Heart left ventricle (tissue), 16 donors: Measurements from ENCODE around the gene PARP9. TPM values are rescaled to one million over a fixed set of nuclear protein-coding genes. Genes with fewer than 3 reads are reported as not detected.

Experiments used
- ATAC-seq, 4 donors: fragments of 200-7000 bp; cut with Tn5 transposase; one replicate each; pipeline ENCODE4 v1.9.1; 2020 to 2022; ENCODE audit warnings: moderate library complexity in 4 of 4, mild to moderate bottlenecking in 3 of 4, moderate number of reproducible peaks in 1 of 4
- DNase-seq, 5 donors: peaks; one replicate each; pipeline ENCODE4 v3.0.0-alpha.2; 2020
- H3K27ac ChIP-seq, 12 donors: fragments of 200-600 bp; sonication (generic) in 4 of 12; one replicate each; pipeline versions ENCODE4 v1.5.0 to v1.8.0; 2016 to 2022; ENCODE audit warnings: mild to moderate bottlenecking in 2 of 12
- H3K27me3 ChIP-seq, 9 donors: fragments of 200-600 bp; sonication (generic) in 2 of 9; one replicate each; pipeline versions ENCODE4 v1.5.1 to v1.8.0; 2016 to 2022; ENCODE audit warnings: mild to moderate bottlenecking in 3 of 9
- H3K36me3 ChIP-seq, 9 donors: fragments of 200-600 bp; sonication (generic) in 2 of 9; one replicate each; pipeline versions ENCODE4 v1.5.0 to v1.8.0; 2018 to 2022; ENCODE audit warnings: mild to moderate bottlenecking in 2 of 9
- H3K4me1 ChIP-seq, 12 donors: fragments of 200-600 bp; sonication (generic) in 4 of 12; one replicate each; pipeline versions ENCODE4 v1.5.0 to v1.8.0; 2016 to 2022; ENCODE audit warnings: mild to moderate bottlenecking in 3 of 12
- H3K4me3 ChIP-seq, 12 donors: fragments of 200-600 bp; sonication (generic) in 4 of 12; one replicate each; pipeline versions ENCODE4 v1.5.0 to v1.8.0; 2017 to 2022; ENCODE audit warnings: mild to moderate bottlenecking in 9 of 12, moderate library complexity in 4 of 12
- H3K9me3 ChIP-seq, 12 donors: fragments of 200-600 bp; sonication (generic) in 4 of 12; one replicate each; pipeline versions ENCODE4 v1.5.0 to v1.8.0; 2016 to 2022; ENCODE audit warnings: mild to moderate bottlenecking in 1 of 12
- POLR2A ChIP-seq, 2 donors: fragments of 450-650 bp; IDR thresholded peaks; one replicate each; pipeline ENCODE4 v1.6.1; 2017; ENCODE audit warnings: antibody characterized with exemption in 2 of 2, mild to moderate bottlenecking in 2 of 2, moderate library complexity in 2 of 2
- WGBS, 4 donors: extraction: QIAGEN DNeasy Blood & Tissue Kit in 2 of 4; methylation state at CpG; one replicate each; pipeline versions ENCODE4 v1.1.5 to v1.1.7; 2013 to 2018; 5-methylcytosine and 5-hydroxymethylcytosine counted together
- intact Hi-C, 10 donors: fragments of 100-400 bp; cut with DNase I; formaldehyde crosslinking; loops; one replicate each; pipeline versions ENCODE4 v1.11.1 to v1.14.2; 2022
- polyA plus RNA-seq, 2 donors: library from polyadenylated mRNA; stranded (reverse); fragments of 200-250 nt; gene quantifications; one replicate each; pipeline ENCODE4 v1.2.3, GENCODE V29; 2013
- total RNA-seq, 9 donors: library from RNA; depleted of rRNA in 2 of 9; stranded (reverse); fragments of >200 nt in 2 of 9; fragmentation: NEBNext Ultra II Directional in 3 of 9; extraction: Animal tissue kit (Norgen Biotek cat#: 25700) in 3 of 9; gene quantifications; one replicate each; pipeline versions ENCODE4 v1.1.0 to v1.2.4, GENCODE V29; 2016 to 2023
- TF ChIP-seq, protein P1 (sequence below), 12 donors: fragments of 200-600 bp; sonication (generic) in 4 of 12; IDR thresholded peaks; one replicate each; pipeline versions ENCODE4 v1.5.0 to v1.8.0; 2018 to 2022; ENCODE audit warnings: antibody characterized with exemption in 12 of 12, mild to moderate bottlenecking in 5 of 12
- donor health status: ischemic (EF 13 %, LVEDD 7.1; RV severe dilation, severe dysfunction).
- donor health status: healthy with polysubstance abuse.
- donor health status: DM: no; HTN: yes; CAD: no.
- donor health status: DM: no; HTN: no; CAD: no.
- donor health status: ischemic (EF 25% LVEDD 6.9; RV normal size, moderate dysfunction).
- donor health status: ischemic (EF 25% LVEDD 5.7; RV mildly dilated, moderate dysfunction).
- donor health status: healthy.
- donor health status: DM: yes; HTN: yes; CAD: no.
- donor health status: ischemic (EF 35%, LVEDD 5.7; RV mildly dilated, moderate dysfunction).
- donor health status: nonischemic (EF 11% LVEDD 7.7; RV severe dilation, severe dysfunction).
- donor health status: DM: yes; HTN: yes; CAD: no.
- donor health status: PGD.
- donor health status: ischemic (EF 29% LVEDD 5.4; RV normal size, mild dysfunction).
- donor health status: nonischemic (EF 23%, LVEDD 6.1; RV moderate dilation, normal function).

Gene PARP9
- total and polyA plus RNA-seq, 11 donors, result 8.2 to 73.0 (median 14.9) TPM

- 91 to 100% (median 93%) methylated on average over 1 of the region's 1 CpG for WGBS, 4 donors
Measured at GRCh38 chr3:122582390-122582789, 18.3 kb upstream of the PARP9 start.

DNA sequence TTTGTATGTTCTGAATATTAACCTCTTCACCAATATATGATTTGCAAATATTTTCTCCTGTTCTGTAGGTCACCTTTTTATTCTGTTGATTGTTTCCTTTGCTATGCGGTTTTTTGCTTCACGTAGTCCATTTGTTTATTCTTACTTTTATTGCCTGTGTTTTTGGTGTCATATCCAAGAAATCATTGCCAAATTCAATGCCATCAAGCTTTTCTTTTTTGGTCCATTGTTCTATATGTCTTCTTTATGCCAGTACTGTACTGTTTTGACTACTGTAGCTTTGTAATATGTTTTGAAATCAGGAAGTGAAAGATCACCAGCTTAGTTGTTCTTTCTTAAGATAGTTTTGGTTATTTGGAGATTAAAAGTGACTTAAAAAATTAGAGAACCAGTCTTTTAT lies 17.5 kb upstream of the PARP9 start:
- H3K27ac ChIP-seq, result no peak overlapping the region

More at GRCh38 chr3:122582390-122582789, 18.3 kb upstream of the PARP9 start:
- TF ChIP-seq, protein P1, sequence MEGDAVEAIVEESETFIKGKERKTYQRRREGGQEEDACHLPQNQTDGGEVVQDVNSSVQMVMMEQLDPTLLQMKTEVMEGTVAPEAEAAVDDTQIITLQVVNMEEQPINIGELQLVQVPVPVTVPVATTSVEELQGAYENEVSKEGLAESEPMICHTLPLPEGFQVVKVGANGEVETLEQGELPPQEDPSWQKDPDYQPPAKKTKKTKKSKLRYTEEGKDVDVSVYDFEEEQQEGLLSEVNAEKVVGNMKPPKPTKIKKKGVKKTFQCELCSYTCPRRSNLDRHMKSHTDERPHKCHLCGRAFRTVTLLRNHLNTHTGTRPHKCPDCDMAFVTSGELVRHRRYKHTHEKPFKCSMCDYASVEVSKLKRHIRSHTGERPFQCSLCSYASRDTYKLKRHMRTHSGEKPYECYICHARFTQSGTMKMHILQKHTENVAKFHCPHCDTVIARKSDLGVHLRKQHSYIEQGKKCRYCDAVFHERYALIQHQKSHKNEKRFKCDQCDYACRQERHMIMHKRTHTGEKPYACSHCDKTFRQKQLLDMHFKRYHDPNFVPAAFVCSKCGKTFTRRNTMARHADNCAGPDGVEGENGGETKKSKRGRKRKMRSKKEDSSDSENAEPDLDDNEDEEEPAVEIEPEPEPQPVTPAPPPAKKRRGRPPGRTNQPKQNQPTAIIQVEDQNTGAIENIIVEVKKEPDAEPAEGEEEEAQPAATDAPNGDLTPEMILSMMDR (IDR thresholded peaks at IDR 0.05), result no peak
- no peak for TF ChIP-seq POLR2A (IDR thresholded peaks at IDR 0.05)
- Histone ChIP-seq H3K36me3 (no peaks in the 10 kb centered on the region), H3K27me3 (no peaks in the 10 kb centered on the region), H3K4me1 (peaks cover 0 to 14% (median 2%) of the 10 kb centered on the region in 12 donors), H3K4me3 (no peak overlapping the region), H3K27ac (no peak overlapping the region), H3K9me3 (peaks cover 0 to 34% (median 17%) of the 10 kb centered on the region in 12 donors)
- ATAC-seq (no peak), DNase-seq (no peak)
- intact Hi-C loops, result no loop called here

DNA sequence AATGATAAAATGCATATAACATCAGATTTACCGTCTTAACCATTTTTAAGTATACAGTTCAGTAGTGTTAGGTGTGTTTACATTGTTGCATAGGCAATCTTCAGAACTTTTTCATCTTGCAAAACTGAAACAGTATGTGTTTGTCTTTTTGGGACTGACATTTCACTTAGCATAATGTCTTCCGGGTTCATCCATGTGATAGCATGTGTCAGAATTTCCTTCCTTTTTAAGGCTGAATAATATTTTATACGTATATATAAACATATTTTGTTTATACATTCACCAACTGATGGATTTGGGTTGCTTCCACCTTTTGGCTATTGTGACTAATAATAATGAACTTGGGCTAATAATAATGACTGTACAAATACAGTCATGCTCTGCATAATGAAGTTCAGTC lies 16.4 kb upstream of the PARP9 start:
- DNase-seq, result no peak
- intact Hi-C loops, result no loop called here
- peaks cover 0 to 2% (median 0%) of the 10 kb centered on the region in 9 donors for H3K36me3 ChIP-seq
- H3K4me1 ChIP-seq, result peaks cover 0 to 25% (median 2%) of the 10 kb centered on the region in 12 donors
- TF ChIP-seq POLR2A (IDR thresholded peaks at IDR 0.05), result no peak
- TF ChIP-seq, protein P1 (IDR thresholded peaks at IDR 0.05), result no peak
- H3K27ac ChIP-seq, result no peak overlapping the region
- H3K4me3 ChIP-seq, result no peak overlapping the region
- H3K27me3 ChIP-seq, result no peaks in the 10 kb centered on the region
- no peak for ATAC-seq
- peaks cover 0 to 34% (median 17%) of the 10 kb centered on the region in 12 donors for H3K9me3 ChIP-seq
- WGBS, 4 donors, result 49 to 87% (median 77%) methylated on average over 3 of the region's 3 CpGs

More for the DNA sequence above, 17.5 kb upstream of the PARP9 start:
- intact Hi-C loops, result no loop called here
- 96 to 99% (median 98%) methylated on average over 2 of the region's 2 CpGs for WGBS, 4 donors
- no peaks in the 10 kb centered on the region for H3K36me3 ChIP-seq
- DNase-seq, result no peak
- no peak for ATAC-seq
- H3K4me3 ChIP-seq, result no peak overlapping the region
- H3K9me3 ChIP-seq, result peaks cover 0 to 34% (median 17%) of the 10 kb centered on the region in 12 donors
- TF ChIP-seq POLR2A (IDR thresholded peaks at IDR 0.05), result no peak
- TF ChIP-seq, protein P1 (IDR thresholded peaks at IDR 0.05), result no peak
- peaks cover 0 to 22% (median 2%) of the 10 kb centered on the region in 12 donors for H3K4me1 ChIP-seq
- no peaks in the 10 kb centered on the region for H3K27me3 ChIP-seq

DNA sequence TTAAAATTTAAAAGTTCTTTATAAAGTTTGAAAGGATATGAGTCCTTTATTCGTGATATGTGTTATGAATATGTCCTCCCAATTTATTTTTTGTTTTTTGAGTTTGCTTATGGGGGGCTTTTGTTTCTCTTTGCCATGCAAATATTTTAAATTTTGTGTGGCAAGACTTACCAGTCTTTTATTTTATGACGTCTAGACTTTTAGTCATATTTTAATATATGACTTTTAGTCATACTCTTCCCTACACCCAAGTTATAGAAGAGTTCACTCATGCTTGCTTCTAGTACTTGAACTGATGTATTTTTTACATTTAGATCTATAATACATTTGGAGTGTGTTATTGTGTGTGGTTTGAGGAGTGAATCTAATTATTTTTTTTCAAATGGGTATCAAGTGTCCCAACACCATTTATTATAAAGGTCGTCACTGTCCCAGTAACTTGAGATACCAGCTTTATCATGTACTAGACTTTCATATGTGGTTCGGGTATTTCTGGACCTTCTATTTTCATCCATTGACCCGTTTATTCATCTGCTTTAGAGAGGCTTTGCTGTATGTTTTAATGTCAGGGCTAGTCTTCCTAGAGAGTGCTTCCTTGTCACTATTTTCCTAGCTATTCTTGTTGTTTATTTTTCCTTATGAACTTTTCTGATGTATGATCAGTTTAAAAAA lies 14.1 kb upstream of the PARP9 start:
- Histone ChIP-seq H3K4me3 (peak overlapping the region; percentile 34 to 67 (median 58)), H3K27ac (peak overlapping the region in 2 of 12 donors; percentile 65 to 67), H3K36me3 (peaks cover 0 to 22% (median 7%) of the 10 kb centered on the region in 9 donors), H3K9me3 (peaks cover 0 to 26% (median 16%) of the 10 kb centered on the region in 12 donors), H3K27me3 (no peaks in the 10 kb centered on the region), H3K4me1 (peaks cover 0 to 30% (median 2%) of the 10 kb centered on the region in 12 donors)
- ATAC-seq, result no peak
- TF ChIP-seq, protein P1 (IDR thresholded peaks at IDR 0.05), result no peak
- no peak for TF ChIP-seq POLR2A (IDR thresholded peaks at IDR 0.05)
- intact Hi-C loops, result no loop called here
- DNase-seq, result no peak
- WGBS, 4 donors, result 36 to 47% (median 42%) methylated on average over 5 of the region's 5 CpGs
